Measurements from ENCODE around the gene LRG1. TPM values are rescaled to one million over a fixed set of nuclear protein-coding genes. Genes with fewer than 3 reads are reported as not detected.

The LRG1 gene
- total and polyA plus RNA-seq, 2 donors from 2014 or later: 2.2 to 26.4 TPM

- FAIRE-seq (no peak), DNase-seq (no peak)
- Histone ChIP-seq H3K4me3 (ENCODE audit: low read length in 3 of 3) (no peak overlapping the region), H3K9me3 (ENCODE audit: control insufficient read depth in 2 of 3, insufficient read depth in 1 of 3, low read length in 3 of 3) (no peaks in the 10 kb centered on the region), H3K27me3 (ENCODE audit: control insufficient read depth, insufficient read depth, low read length) (no peaks in the 10 kb centered on the region), H3K27ac (ENCODE audit: low read depth in 2 of 2, low read length in 2 of 2) (no peak overlapping the region), H3K36me3 (ENCODE audit: control insufficient read depth in 2 of 3, insufficient read depth in 3 of 3, low read length in 3 of 3) (no peaks in the 10 kb centered on the region), H3K9ac (ENCODE audit: low read length in 3 of 3) (no peak overlapping the region), H3K4me1 (ENCODE audit: control insufficient read depth in 2 of 3, insufficient read depth in 2 of 3, low read depth in 1 of 3, low read length in 3 of 3) (no peaks in the 10 kb centered on the region)
- intact Hi-C loops (cut with DNase I): no loop called here
- TF ChIP-seq CTCF (IDR thresholded peaks at IDR 0.05; ENCODE audit: borderline replicate concordance, extremely low read depth, insufficient read depth): no peak
These were observed 46.9 kb upstream of the LRG1 start for GRCh38 chr19:4586691-4587090.

- no peak overlapping the region for H3K9ac ChIP-seq (ENCODE audit: low read length in 3 of 3)
- no peaks in the 10 kb centered on the region for H3K4me1 ChIP-seq (ENCODE audit: control insufficient read depth in 2 of 3, insufficient read depth in 2 of 3, low read depth in 1 of 3, low read length in 3 of 3)
- no peaks in the 10 kb centered on the region for H3K27me3 ChIP-seq (ENCODE audit: control insufficient read depth, insufficient read depth, low read length)
- H3K4me3 ChIP-seq (ENCODE audit: low read length in 3 of 3): no peak overlapping the region
- FAIRE-seq (no peak), DNase-seq (no peak)
- no peak overlapping the region for H3K27ac ChIP-seq (ENCODE audit: low read depth in 2 of 2, low read length in 2 of 2)
- no peak for TF ChIP-seq CTCF (IDR thresholded peaks at IDR 0.05; ENCODE audit: borderline replicate concordance, extremely low read depth, insufficient read depth)
- intact Hi-C loops (cut with DNase I): no loop called here
- H3K9me3 ChIP-seq (ENCODE audit: control insufficient read depth in 2 of 3, insufficient read depth in 1 of 3, low read length in 3 of 3): no peaks in the 10 kb centered on the region
- no peaks in the 10 kb centered on the region for H3K36me3 ChIP-seq (ENCODE audit: control insufficient read depth in 2 of 3, insufficient read depth in 3 of 3, low read length in 3 of 3)
These were observed 46.4 kb upstream of the LRG1 start for GRCh38 chr19:4586245-4586644.

GRCh38 chr19:4585556-4585955, 45.7 kb upstream of the LRG1 start:
- Histone ChIP-seq H3K36me3 (ENCODE audit: control insufficient read depth in 2 of 3, insufficient read depth in 3 of 3, low read length in 3 of 3) (no peaks in the 10 kb centered on the region), H3K9me3 (ENCODE audit: control insufficient read depth in 2 of 3, insufficient read depth in 1 of 3, low read length in 3 of 3) (no peaks in the 10 kb centered on the region), H3K9ac (ENCODE audit: low read length in 3 of 3) (no peak overlapping the region), H3K27ac (ENCODE audit: low read depth in 2 of 2, low read length in 2 of 2) (no peak overlapping the region), H3K27me3 (ENCODE audit: control insufficient read depth, insufficient read depth, low read length) (no peaks in the 10 kb centered on the region), H3K4me1 (ENCODE audit: control insufficient read depth in 2 of 3, insufficient read depth in 2 of 3, low read depth in 1 of 3, low read length in 3 of 3) (no peaks in the 10 kb centered on the region), H3K4me3 (ENCODE audit: low read length in 3 of 3) (no peak overlapping the region)
- DNase-seq (no peak), FAIRE-seq (no peak)
- intact Hi-C loops (cut with DNase I): no loop called here
- no peak for TF ChIP-seq CTCF (IDR thresholded peaks at IDR 0.05; ENCODE audit: borderline replicate concordance, extremely low read depth, insufficient read depth)

All from kidney (tissue), 14 donors.